Keratinocyte (primary cell): Measurements from ENCODE around the gene TESK1. TPM values are rescaled to one million over a fixed set of nuclear protein-coding genes. Genes with fewer than 3 reads are reported as not detected.

Experiments used
- DNase-seq: peaks from one replicate; pipeline ENCODE4 v3.0.0-alpha.2; 2011; ENCODE audit warnings: low read depth, missing footprints, low spot score
- FAIRE-seq: peaks from 2 replicates; lab custom pipeline; 2011; peaks lifted over from hg19 to GRCh38; lab: Jason Lieb, UNC
- H2AFZ ChIP-seq: 2 replicates; pipeline ENCODE4 v1.6.0; 2012; ENCODE audit warnings: low read length, control low read depth, inconsistent platforms; ENCODE audit not compliant: control insufficient read depth
- H3K27ac ChIP-seq: 2 replicates; pipeline ENCODE4 v1.5.1; 2011; ENCODE audit warnings: low read length; ENCODE audit not compliant: control insufficient read depth, insufficient read depth
- H3K27me3 ChIP-seq: 3 replicates; pipeline ENCODE4 v1.6.0; 2011; ENCODE audit warnings: low read length; ENCODE audit not compliant: control insufficient read depth, insufficient read depth; ENCODE audit errors: extremely low read depth
- H3K36me3 ChIP-seq, 2 experiments: 2 replicates in 1 of 2; 3 replicates in 1 of 2; pipeline ENCODE4 v1.5.1; 2011; ENCODE audit warnings: low read length in 2 of 2, mild to moderate bottlenecking in 1 of 2; ENCODE audit not compliant: control insufficient read depth in 2 of 2, insufficient read depth in 2 of 2; ENCODE audit errors: extremely low read depth in 1 of 2
- H3K4me1 ChIP-seq: 3 replicates; pipeline ENCODE4 v1.5.1; 2011; ENCODE audit warnings: low read length; ENCODE audit not compliant: control insufficient read depth, insufficient read depth; ENCODE audit errors: extremely low read depth
- H3K4me2 ChIP-seq: 3 replicates; pipeline ENCODE4 v1.6.0; 2011; ENCODE audit warnings: low read depth, low read length; ENCODE audit not compliant: control insufficient read depth, insufficient read depth; ENCODE audit errors: extremely low read depth
- H3K4me3 ChIP-seq, 3 experiments: fragments of 200-600 bp in 1 of 3; sonication (generic) in 1 of 3; 2 replicates in 2 of 3; 3 replicates in 1 of 3; pipeline ENCODE4 v1.5.1; 2011 to 2016; ENCODE audit warnings: low read length in 3 of 3, mild to moderate bottlenecking in 3 of 3, control low read depth in 2 of 3, inconsistent platforms in 1 of 3, low read depth in 1 of 3, mixed read lengths in 1 of 3, mixed run types in 1 of 3, moderate library complexity in 1 of 3; ENCODE audit not compliant: control insufficient read depth in 2 of 3, insufficient read depth in 2 of 3; ENCODE audit errors: extremely low read depth in 1 of 3
- H3K79me2 ChIP-seq: 2 replicates; pipeline ENCODE4 v1.6.0; 2012; ENCODE audit warnings: low read length; ENCODE audit not compliant: control insufficient read depth, insufficient read depth
- H3K9ac ChIP-seq: 3 replicates; pipeline ENCODE4 v1.6.0; 2011; ENCODE audit warnings: low read length; ENCODE audit not compliant: control insufficient read depth, insufficient read depth; ENCODE audit errors: extremely low read depth
- H3K9me1 ChIP-seq: 3 replicates; pipeline ENCODE4 v1.6.0; 2011; ENCODE audit warnings: low read length; ENCODE audit not compliant: control insufficient read depth, insufficient read depth; ENCODE audit errors: extremely low read depth
- H3K9me3 ChIP-seq: 2 replicates; pipeline ENCODE4 v1.5.1; 2012; ENCODE audit warnings: low read depth, low read length; ENCODE audit not compliant: control insufficient read depth
- H4K20me1 ChIP-seq: 3 replicates; pipeline ENCODE4 v1.6.0; 2011; ENCODE audit warnings: low read length; ENCODE audit not compliant: control insufficient read depth, insufficient read depth; ENCODE audit errors: extremely low read depth
- EZH2 ChIP-seq: IDR thresholded peaks from one replicate; pipeline ENCODE4 v1.6.1; 2012; ENCODE audit warnings: inconsistent platforms, mild to moderate bottlenecking, low read length, moderate library complexity
- dilution Hi-C: fragments of 300-500 bp; cut with MboI; formaldehyde crosslinking; loops from one replicate; pipeline ENCODE4 v1.7.0; 2020; ENCODE audit warnings: low sequenced_read_pairs; ENCODE audit not compliant: extremely low pct_ligation_motif_present
- polyA plus RNA-seq, 5 experiments: library from polyadenylated mRNA; depleted of rRNA in 3 of 5; stranded (reverse) in 3 of 5; stranded (forward) in 1 of 5; unstranded in 1 of 5; fragments of >200 nt; gene quantifications; 1 replicate in 1 of 5; 2 replicates in 3 of 5; 3 replicates in 1 of 5; pipeline versions ENCODE4 v1.2.1 to v1.2.3, GENCODE V29; 2011 to 2012; ENCODE audit warnings: missing spikeins in 2 of 5, low read depth in 1 of 5, low replicate concordance in 1 of 5
- TF ChIP-seq, protein P1 (sequence below), 3 experiments: IDR thresholded peaks in 1 of 3; conservative IDR thresholded peaks in 1 of 3; optimal IDR thresholded peaks in 1 of 3; 2 replicates in 2 of 3; 3 replicates in 1 of 3; pipeline versions ENCODE3 to v1.5.1; 2011; ENCODE audit warnings: low read length in 3 of 3, mild to moderate bottlenecking in 3 of 3, moderate library complexity in 2 of 3, control low read depth in 1 of 3, inconsistent platforms in 1 of 3; ENCODE audit not compliant: insufficient read depth in 2 of 3; ENCODE audit errors: extremely low read depth in 1 of 3

Gene TESK1
- polyA plus RNA-seq, 1 donor (not counting 4 experiments of a cell fraction or from before 2014, with no cell fraction given): 11.2 TPM

DNA sequence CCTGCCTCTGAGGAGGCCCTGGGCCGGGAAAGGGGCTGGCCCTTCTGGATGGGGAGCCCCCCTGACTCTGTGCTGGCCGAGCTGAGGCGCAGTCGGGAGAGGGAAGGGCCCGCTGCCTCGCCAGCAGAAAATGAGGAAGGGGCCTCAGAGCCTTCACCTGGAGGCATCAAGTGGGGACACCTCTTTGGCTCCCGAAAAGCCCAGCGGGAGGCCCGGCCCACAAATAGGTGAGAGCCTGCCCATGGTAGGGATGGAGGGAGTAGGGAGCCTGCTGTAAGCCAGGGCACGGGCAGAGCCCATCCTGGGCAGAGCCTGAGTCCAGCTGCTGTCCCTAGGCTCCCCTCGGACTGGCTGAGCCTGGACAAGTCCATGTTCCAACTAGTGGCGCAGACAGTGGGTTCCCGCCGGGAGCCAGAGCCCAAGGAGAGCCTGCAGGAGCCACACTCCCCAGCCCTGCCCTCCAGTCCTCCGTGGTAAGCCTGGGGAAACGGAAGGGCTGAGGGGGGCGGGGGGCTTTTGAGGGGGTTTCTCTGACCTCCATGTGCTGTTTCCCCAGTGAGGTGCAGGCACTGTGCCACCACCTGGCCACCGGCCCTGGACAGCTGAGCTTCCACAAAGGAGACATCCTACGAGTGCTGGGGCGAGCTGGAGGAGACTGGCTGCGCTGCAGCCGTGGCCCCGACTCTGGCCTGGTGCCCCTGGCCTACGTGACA is 44.3 kb upstream of the TESK1 start:
- peaks cover 10 to 21% of the 10 kb centered on the region in 2 experiments for H3K36me3 ChIP-seq
- H3K4me1 ChIP-seq: peaks cover 9% of the 10 kb centered on the region
- H3K9me3 ChIP-seq: no peaks in the 10 kb centered on the region
- no peaks in the 10 kb centered on the region for H3K79me2 ChIP-seq
- TF ChIP-seq, protein P1, sequence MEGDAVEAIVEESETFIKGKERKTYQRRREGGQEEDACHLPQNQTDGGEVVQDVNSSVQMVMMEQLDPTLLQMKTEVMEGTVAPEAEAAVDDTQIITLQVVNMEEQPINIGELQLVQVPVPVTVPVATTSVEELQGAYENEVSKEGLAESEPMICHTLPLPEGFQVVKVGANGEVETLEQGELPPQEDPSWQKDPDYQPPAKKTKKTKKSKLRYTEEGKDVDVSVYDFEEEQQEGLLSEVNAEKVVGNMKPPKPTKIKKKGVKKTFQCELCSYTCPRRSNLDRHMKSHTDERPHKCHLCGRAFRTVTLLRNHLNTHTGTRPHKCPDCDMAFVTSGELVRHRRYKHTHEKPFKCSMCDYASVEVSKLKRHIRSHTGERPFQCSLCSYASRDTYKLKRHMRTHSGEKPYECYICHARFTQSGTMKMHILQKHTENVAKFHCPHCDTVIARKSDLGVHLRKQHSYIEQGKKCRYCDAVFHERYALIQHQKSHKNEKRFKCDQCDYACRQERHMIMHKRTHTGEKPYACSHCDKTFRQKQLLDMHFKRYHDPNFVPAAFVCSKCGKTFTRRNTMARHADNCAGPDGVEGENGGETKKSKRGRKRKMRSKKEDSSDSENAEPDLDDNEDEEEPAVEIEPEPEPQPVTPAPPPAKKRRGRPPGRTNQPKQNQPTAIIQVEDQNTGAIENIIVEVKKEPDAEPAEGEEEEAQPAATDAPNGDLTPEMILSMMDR (optimal IDR thresholded peaks at IDR 0.05 in 1 of 3, IDR thresholded peaks at IDR 0.05 in 1 of 3, conservative IDR thresholded peaks at IDR 0.05 in 1 of 3; ENCODE audit: extremely low read depth in 1 of 3, insufficient read depth in 2 of 3, low read length in 3 of 3): no peak
- no peak for TF ChIP-seq EZH2
- no peak for DNase-seq
- dilution Hi-C loops: no loop called here
- no peak overlapping the region for H3K9ac ChIP-seq
- no peak overlapping the region for H3K27ac ChIP-seq
- no peak overlapping the region for H2AFZ ChIP-seq
- peaks cover 3% of the 10 kb centered on the region for H4K20me1 ChIP-seq
- no peak overlapping the region for H3K4me3 ChIP-seq
- H3K27me3 ChIP-seq: no peaks in the 10 kb centered on the region
- H3K9me1 ChIP-seq: peaks cover 5% of the 10 kb centered on the region
- FAIRE-seq: no peak
- no peak overlapping the region for H3K4me2 ChIP-seq

DNA sequence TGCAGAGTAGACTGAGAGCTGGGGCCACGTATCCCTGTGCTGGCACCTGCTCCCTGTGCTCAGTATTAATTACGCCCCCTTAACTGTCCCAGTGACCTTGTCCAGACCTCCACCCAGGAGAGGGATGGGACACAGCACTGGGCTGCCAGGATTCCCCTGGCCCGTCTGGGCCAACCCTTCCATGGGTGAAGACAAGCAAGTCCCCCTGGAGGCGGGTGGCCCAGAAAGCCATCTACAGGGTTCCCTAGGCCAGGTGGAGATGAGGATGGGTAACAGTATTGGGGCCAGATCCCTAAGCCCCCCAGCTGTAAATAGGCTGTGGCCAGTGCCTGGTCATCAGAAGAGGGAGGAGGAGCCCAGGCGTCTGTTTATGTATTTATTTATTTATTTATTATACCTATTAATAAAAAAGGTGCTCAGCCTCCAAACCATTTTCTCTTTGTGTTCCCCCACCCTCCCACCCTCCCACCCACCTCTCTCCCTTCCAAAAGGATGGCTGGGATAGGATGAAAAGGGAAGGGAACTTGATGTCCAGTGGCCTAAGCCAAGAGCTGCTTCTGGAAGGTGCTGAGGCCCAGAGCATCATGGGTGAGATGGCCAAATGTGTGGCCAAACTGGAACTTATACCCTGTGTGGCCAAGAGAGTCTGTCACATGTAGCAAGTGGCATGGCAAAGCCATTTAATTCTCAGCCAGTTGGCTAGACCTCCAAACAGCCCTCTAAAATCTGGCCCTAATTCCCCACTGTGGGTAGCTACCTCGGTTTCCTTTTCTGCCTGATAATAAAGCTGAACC is 43.4 kb upstream of the TESK1 start:
- Histone ChIP-seq H3K79me2 (no peaks in the 10 kb centered on the region), H3K9me1 (peaks cover 5% of the 10 kb centered on the region), H3K27ac (no peak overlapping the region), H3K9me3 (no peaks in the 10 kb centered on the region), H2AFZ (no peak overlapping the region), H3K27me3 (no peaks in the 10 kb centered on the region), H3K36me3 (peaks cover 10 to 15% of the 10 kb centered on the region in 2 experiments), H3K9ac (no peak overlapping the region), H4K20me1 (peaks cover 3% of the 10 kb centered on the region), H3K4me2 (no peak overlapping the region), H3K4me3 (no peak overlapping the region), H3K4me1 (peaks cover 9% of the 10 kb centered on the region)
- dilution Hi-C loops: no loop called here
- FAIRE-seq (no peak), DNase-seq (no peak)
- no peak for TF ChIP-seq EZH2
- TF ChIP-seq, protein P1 (optimal IDR thresholded peaks at IDR 0.05 in 1 of 3, IDR thresholded peaks at IDR 0.05 in 1 of 3, conservative IDR thresholded peaks at IDR 0.05 in 1 of 3; ENCODE audit: extremely low read depth in 1 of 3, insufficient read depth in 2 of 3, low read length in 3 of 3): no peak
